ENCODE data around the gene SVIL.

The SVIL gene

DNA sequence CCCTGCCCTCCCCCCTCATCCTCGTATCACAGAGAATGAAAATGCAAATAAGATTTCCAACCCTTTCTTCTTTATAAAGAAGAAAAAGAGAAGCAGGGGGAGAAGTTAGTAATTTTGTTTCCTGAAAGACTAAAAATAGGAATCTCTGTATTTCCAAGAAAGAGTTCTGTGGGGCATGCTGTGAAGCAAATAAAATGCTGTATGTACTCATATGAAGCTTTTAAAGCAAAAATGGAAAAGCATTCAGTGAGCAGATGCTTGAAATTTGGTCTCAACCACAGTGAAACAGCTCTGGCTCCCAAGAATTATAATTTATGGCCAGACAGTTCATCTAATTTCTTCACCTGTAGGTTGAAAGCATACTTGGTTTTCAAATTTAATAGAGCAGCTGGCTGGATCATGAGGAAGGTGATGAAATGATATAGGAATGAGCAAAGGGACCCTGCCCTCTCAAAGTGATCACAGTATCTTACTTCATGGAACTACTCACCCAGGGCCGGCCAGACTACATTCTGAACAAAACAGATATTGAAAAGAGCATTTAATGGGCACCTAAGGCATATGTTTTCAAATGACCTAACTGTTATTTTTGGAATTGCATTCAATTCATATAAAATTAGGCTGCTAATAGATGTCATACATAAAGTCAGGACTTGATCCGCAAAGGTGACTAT is 31.4 kb downstream of the SVIL start:
- TF ChIP-seq, protein P1, sequence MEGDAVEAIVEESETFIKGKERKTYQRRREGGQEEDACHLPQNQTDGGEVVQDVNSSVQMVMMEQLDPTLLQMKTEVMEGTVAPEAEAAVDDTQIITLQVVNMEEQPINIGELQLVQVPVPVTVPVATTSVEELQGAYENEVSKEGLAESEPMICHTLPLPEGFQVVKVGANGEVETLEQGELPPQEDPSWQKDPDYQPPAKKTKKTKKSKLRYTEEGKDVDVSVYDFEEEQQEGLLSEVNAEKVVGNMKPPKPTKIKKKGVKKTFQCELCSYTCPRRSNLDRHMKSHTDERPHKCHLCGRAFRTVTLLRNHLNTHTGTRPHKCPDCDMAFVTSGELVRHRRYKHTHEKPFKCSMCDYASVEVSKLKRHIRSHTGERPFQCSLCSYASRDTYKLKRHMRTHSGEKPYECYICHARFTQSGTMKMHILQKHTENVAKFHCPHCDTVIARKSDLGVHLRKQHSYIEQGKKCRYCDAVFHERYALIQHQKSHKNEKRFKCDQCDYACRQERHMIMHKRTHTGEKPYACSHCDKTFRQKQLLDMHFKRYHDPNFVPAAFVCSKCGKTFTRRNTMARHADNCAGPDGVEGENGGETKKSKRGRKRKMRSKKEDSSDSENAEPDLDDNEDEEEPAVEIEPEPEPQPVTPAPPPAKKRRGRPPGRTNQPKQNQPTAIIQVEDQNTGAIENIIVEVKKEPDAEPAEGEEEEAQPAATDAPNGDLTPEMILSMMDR (IDR thresholded peaks at IDR 0.05) = no peak

DNA sequence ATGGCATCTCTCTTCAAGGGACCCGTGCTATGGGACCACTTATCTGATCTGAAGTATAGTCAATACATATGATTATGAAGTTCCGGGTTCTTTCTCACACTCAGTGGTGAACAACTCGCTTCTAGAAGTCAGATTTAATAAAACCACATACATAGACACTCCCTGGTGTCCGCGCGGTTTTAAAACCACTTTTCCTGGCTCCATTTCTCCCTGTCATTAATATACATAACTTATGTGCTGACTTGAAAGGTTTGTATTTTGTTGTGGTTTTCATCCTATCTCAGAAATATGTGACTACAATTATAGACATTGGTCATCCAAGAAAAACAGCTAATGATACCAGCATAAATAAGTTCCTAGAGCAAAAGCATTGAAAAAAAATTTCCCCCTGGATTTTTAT is 34.0 kb downstream of the SVIL start:
- TF ChIP-seq, protein P1 (IDR thresholded peaks at IDR 0.05) = no peak

DNA sequence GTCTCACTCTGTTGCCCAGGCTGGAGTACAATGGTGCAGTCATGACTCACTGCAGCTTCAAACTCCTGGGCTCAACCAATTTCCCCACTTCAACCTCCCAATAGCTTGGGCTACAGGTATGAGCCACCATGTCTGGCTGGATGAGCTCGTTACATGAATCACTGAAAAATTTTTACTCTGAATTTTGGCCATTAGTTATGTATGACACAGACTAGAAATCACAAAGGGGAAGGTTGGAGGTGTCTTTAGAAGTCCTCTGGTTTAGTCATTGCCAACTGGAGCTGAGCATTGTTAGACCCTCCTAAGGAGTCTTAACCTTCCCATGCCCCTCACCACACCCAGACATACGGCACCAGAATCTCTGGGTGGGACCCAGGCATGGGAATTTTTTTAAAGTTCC is 34.7 kb downstream of the SVIL start:
- TF ChIP-seq, protein P1 (IDR thresholded peaks at IDR 0.05) = no peak

DNA sequence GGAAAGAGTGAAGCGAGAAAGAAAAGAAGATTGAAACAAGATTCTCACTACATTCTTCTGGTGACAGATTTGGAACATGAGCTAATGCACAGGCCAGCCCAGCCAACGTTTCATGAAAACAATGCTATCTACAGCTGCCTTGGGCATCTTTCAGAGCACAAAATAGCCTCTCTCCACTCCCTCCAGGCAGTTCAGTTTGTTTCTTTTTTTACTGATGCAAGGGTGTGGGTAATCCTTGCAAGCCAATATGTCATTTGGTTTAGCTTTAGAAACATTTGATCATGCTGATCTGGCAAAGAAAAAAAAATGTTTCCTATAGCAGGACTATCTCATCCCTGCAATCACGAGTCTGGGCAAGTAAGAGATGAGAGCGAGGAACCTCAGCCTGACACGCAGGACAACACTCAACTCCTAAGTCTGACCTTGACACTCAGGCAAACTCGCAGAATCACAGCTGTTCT is 35.9 kb downstream of the SVIL start:
- TF ChIP-seq, protein P1 (IDR thresholded peaks at IDR 0.05) = no peak

DNA sequence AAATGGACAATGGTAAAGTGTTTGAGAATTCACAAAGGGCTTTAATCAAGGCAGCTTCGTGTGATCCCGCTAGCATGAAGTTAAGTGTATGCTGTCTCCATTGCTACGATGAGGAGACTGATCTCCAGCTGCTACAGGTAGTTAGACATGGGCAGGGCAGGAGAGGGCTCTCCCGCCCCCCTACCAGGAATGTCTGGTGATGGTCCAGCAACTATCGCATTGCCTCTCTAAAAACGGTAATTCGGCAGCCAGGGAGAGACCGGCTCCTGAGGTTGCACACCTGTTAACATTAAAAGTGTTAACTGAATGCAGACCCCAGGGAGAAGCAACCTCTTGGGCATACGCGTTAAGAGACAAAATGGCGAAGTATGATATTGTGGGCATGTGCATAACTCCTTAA is 37.9 kb downstream of the SVIL start:
- TF ChIP-seq, protein P1 (IDR thresholded peaks at IDR 0.05) = no peak

DNA sequence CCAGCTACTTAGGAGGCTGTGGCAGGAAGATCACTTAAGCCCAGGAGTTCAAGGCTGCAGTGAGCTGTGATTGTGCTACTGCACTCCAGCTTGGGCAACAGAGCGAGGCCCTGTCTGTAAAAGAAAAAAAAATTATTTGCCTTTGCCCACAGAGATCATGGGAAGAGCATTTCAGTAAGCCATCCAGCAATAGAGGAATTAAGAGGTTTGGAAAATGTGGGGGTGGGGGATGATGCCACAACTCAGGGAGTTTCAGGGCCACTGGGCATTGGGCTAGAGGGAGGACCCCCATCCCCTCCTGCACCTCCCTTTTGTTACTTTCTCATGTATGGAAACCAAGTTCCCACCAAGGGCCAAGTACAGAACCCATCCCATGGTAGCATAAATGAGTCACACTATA is 38.4 kb downstream of the SVIL start:
- TF ChIP-seq, protein P1 (IDR thresholded peaks at IDR 0.05) = no peak

DNA sequence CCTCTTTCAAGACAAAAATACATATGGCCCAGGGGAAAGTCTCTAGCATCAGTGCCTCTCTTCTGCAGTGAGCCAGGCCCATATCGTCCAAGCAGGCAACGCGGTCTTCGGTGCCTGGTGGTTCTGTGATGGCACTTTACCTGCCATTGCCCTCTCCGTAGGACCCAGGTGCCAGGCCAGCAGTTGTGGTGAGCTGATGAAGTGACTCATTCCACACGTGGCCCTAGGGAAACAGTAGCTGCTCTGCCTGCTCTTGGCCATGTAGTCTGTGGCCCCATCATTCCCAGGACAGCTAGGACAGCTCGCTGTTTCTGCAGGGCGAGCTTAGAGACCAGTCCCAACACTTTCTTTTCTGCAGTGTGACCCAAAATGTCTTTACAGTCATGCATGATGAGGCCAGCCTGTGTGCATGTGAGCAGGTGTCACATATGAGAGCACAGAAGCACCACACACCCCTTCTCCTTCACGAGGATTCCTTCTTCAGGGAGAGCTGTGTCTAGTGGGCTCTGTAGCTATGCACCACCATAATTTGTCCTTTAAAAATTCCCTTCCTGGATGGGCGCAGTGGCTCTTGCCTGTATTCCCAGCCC is 39.0 kb downstream of the SVIL start:
- TF ChIP-seq, protein P1 (IDR thresholded peaks at IDR 0.05) = no peak
